HepG2 (cell line): ENCODE measurements around the gene STARD10. TPM values are rescaled to one million over a fixed set of nuclear protein-coding genes. Genes with fewer than 3 reads are reported as not detected.

Source experiments
- FIP1L1 ChIP-seq: fragments of 200-400 bp; formaldehyde crosslinking; IDR thresholded peaks from 2 replicates; pipeline ENCODE4 v1.6.1; 2018; ENCODE audit warnings: low read depth, mild to moderate bottlenecking, low read length, moderate library complexity, borderline replicate concordance; ENCODE audit not compliant: insufficient read depth
- HINFP ChIP-seq: sonication (generic); formaldehyde crosslinking; IDR thresholded peaks from 2 replicates; pipeline ENCODE4 v1.4.0; 2020; ENCODE audit warnings: low read depth, mild to moderate bottlenecking, missing genetic modification reagents
- IKZF5 ChIP-seq: IDR thresholded peaks from 2 replicates; pipeline ENCODE4 v1.6.1; 2018; ENCODE audit warnings: missing genetic modification reagents, mild to moderate bottlenecking, missing compliant biosample characterization
- IRF9 ChIP-seq: sonication (generic); formaldehyde crosslinking; IDR thresholded peaks from 2 replicates; pipeline ENCODE4 v1.8.0; 2022; ENCODE audit warnings: missing genetic modification reagents, mild to moderate bottlenecking, borderline replicate concordance
- MLLT10 ChIP-seq: sonication (generic); formaldehyde crosslinking; IDR thresholded peaks from 2 replicates; pipeline ENCODE4 v1.4.0; 2020; ENCODE audit warnings: missing genetic modification reagents
- NFIB ChIP-seq: sonication (generic); formaldehyde crosslinking; IDR thresholded peaks from 2 replicates; pipeline ENCODE4 v1.9.0; 2021; ENCODE audit warnings: missing genetic modification reagents, mild to moderate bottlenecking, borderline replicate concordance
- NFIC ChIP-seq: IDR thresholded peaks from 2 replicates; pipeline ENCODE4 v1.6.1; 2012; ENCODE audit warnings: mild to moderate bottlenecking, low read length, inconsistent platforms
- PHF20 ChIP-seq: sonication (generic); formaldehyde crosslinking; IDR thresholded peaks from 2 replicates; pipeline ENCODE4 v1.5.0; 2020; ENCODE audit warnings: mild to moderate bottlenecking, missing genetic modification reagents
- RBM22 ChIP-seq: fragments of 200-400 bp; formaldehyde crosslinking; optimal IDR thresholded peaks from 2 replicates; pipeline ENCODE3; 2017; ENCODE audit warnings: mild to moderate bottlenecking, low read length, moderate library complexity
- RBM39 ChIP-seq: fragments of 200-400 bp; formaldehyde crosslinking; IDR thresholded peaks from one replicate; pipeline ENCODE4 v1.6.1; 2018; ENCODE audit warnings: antibody characterized with exemption, mild to moderate bottlenecking, low read depth, low read length; ENCODE audit not compliant: poor library complexity, severe bottlenecking
- REPIN1 ChIP-seq: sonication (generic); formaldehyde crosslinking; IDR thresholded peaks from 2 replicates; pipeline ENCODE4 v1.8.0; 2022; ENCODE audit warnings: missing genetic modification reagents, low read depth, mild to moderate bottlenecking, borderline replicate concordance
- REST ChIP-seq, 2 experiments: IDR thresholded peaks; 2 replicates each; pipeline ENCODE4 v1.6.1; 2011 to 2012; ENCODE audit warnings: low read length in 2 of 2, borderline replicate concordance in 1 of 2, low read depth in 1 of 2, mild to moderate bottlenecking in 1 of 2, moderate library complexity in 1 of 2
- SMYD3 ChIP-seq: sonication (generic); formaldehyde crosslinking; IDR thresholded peaks from 2 replicates; pipeline ENCODE4 v1.8.1; 2023; ENCODE audit warnings: mild to moderate bottlenecking, missing genetic modification reagents
- ZBTB14 ChIP-seq: sonication (generic); formaldehyde crosslinking; IDR thresholded peaks from 2 replicates; pipeline ENCODE4 v1.4.0; 2020; ENCODE audit warnings: missing genetic modification reagents
- ZFP36L2 ChIP-seq: sonication (generic); formaldehyde crosslinking; IDR thresholded peaks from 2 replicates; pipeline ENCODE4 v1.4.0; 2020; ENCODE audit warnings: missing genetic modification reagents
- ZNF24 ChIP-seq: fragments of 450-650 bp; IDR thresholded peaks from 2 replicates; pipeline ENCODE4 v1.6.1; 2017; ENCODE audit warnings: antibody characterized with exemption, mild to moderate bottlenecking
- ZNF256 ChIP-seq: sonication (generic); formaldehyde crosslinking; conservative IDR thresholded peaks from 2 replicates; pipeline ENCODE4 v1.4.0; 2020; ENCODE audit warnings: missing genetic modification reagents
- ZNF331 ChIP-seq: sonication (generic); formaldehyde crosslinking; IDR thresholded peaks from 2 replicates; pipeline ENCODE4 v1.4.0; 2020; ENCODE audit warnings: missing genetic modification reagents
- ZNF468 ChIP-seq: sonication (generic); formaldehyde crosslinking; IDR thresholded peaks from 2 replicates; pipeline ENCODE4 v1.8.0; 2022; ENCODE audit warnings: mild to moderate bottlenecking, moderate library complexity, missing genetic modification reagents
- ZNF749 ChIP-seq: sonication (generic); formaldehyde crosslinking; IDR thresholded peaks from 2 replicates; pipeline ENCODE4 v1.8.0; 2022; ENCODE audit warnings: mild to moderate bottlenecking, missing genetic modification reagents, moderate library complexity, borderline replicate concordance
- polyA plus RNA-seq, 8 experiments: library from polyadenylated mRNA; depleted of rRNA in 3 of 8; stranded (reverse) in 7 of 8; unstranded in 1 of 8; fragments of >200 nt; fragmentation: Illumina TruSeq in 4 of 8; extraction: Trizol in 4 of 8; gene quantifications; 2 replicates each; pipeline versions ENCODE4 v1.2.1 to v1.2.3, GENCODE V29; 2011 to 2016; ENCODE audit warnings: low read depth in 4 of 8, missing spikeins in 1 of 8, mixed read lengths in 1 of 8; ENCODE audit not compliant: insufficient read depth in 1 of 8
- total RNA-seq, 5 experiments: library from RNA; depleted of rRNA; stranded (reverse); fragments of >200 nt; fragmentation: Illumina TruSeq; extraction: Trizol; gene quantifications; 2 replicates each; pipeline ENCODE4 v1.2.3, GENCODE V29; 2016; ENCODE audit warnings: low read depth in 1 of 5

STARD10 gene
- total and polyA plus RNA-seq, 2 of the 13 experiments (the other 11 are each of a cell fraction or from before 2014, with no cell fraction given): 260 to 341 TPM

GRCh38 chr11:72814286-72815109 is 20.7 kb upstream of the STARD10 start, which contains the start of gene ATG16L2 (continued):
- TF ChIP-seq IRF9: no peak
- TF ChIP-seq NFIC: no peak
- TF ChIP-seq MLLT10 (CRISPR knock-in tag): no peak
- peak; percentile 27; the same call in 1 of the 2 replicates for TF ChIP-seq PHF20 (CRISPR knock-in tag)
- TF ChIP-seq REST (IDR thresholded peaks at IDR 0.05; ENCODE audit: borderline replicate concordance in 1 of 2, low read depth in 1 of 2, low read length in 2 of 2): no peak
- 0 out of 2 replicates have a peak, but pooled peaks have one; percentile 3 for TF ChIP-seq ZNF24
- no peak; the same call in 1 of the 2 replicates for TF ChIP-seq ZNF749 (CRISPR knock-in tag)
- peak; percentile 13; the same call in 1 of the 2 replicates for TF ChIP-seq IKZF5 (CRISPR knock-in tag)
- 0 out of 2 replicates have a peak, but pooled peaks have one; percentile 48 for TF ChIP-seq NFIB (CRISPR knock-in tag)
- TF ChIP-seq SMYD3 (CRISPR knock-in tag): no peak
- no peak for TF ChIP-seq ZBTB14
- TF ChIP-seq FIP1L1: no peak
- TF ChIP-seq REPIN1 (CRISPR knock-in tag): no peak
- TF ChIP-seq HINFP (CRISPR knock-in tag): no peak
- no peak for TF ChIP-seq ZNF256 (CRISPR knock-in tag)
- TF ChIP-seq ZFP36L2 (CRISPR knock-in tag): no peak
- TF ChIP-seq ZNF331 (CRISPR knock-in tag): no peak
- TF ChIP-seq RBM22: no peak
- 0 out of 2 replicates have a peak, but pooled peaks have one; percentile 29 for TF ChIP-seq ZNF468 (CRISPR knock-in tag)
- TF ChIP-seq RBM39: peak; percentile 26
